ENCODE measurements around the gene DROSHA. TPM values are rescaled to one million over a fixed set of nuclear protein-coding genes. Genes with fewer than 3 reads are reported as not detected.

Gene DROSHA
- total RNA-seq, 3 donors from 2014 or later: 31.5 to 52.5 (median 50.8) TPM

GRCh38 chr5:31390256-31390655 lies 141.6 kb downstream of the DROSHA start:
- Histone ChIP-seq H3K27me3 (no peaks in the 10 kb centered on the region), H3K36me3 (no peaks in the 10 kb centered on the region), H3K27ac (no peak overlapping the region), H3K4me1 (no peaks in the 10 kb centered on the region), H3K9me3 (peaks cover 8 to 20% of the 10 kb centered on the region in 2 donors), H3K4me3 (no peak overlapping the region)
- intact Hi-C loops (cut with DNase I; ENCODE audit: low total_unique reads): no loop called here
- DNase-seq (ENCODE audit: low spot score in 2 of 2): no peak
- TF ChIP-seq POLR2AphosphoS5 (IDR thresholded peaks at IDR 0.05): no peak
- TF ChIP-seq CTCF (IDR thresholded peaks at IDR 0.05): no peak
- no peak for TF ChIP-seq POLR2A (IDR thresholded peaks at IDR 0.05)

- TF ChIP-seq POLR2AphosphoS5 (IDR thresholded peaks at IDR 0.05) (peak in 1 of 3 donors; percentile 22), POLR2A (IDR thresholded peaks at IDR 0.05) (no peak), CTCF (IDR thresholded peaks at IDR 0.05) (no peak)
- DNase-seq (ENCODE audit: low spot score in 2 of 2): no peak
Observed at GRCh38 chr5:31385774-31386537, 145.9 kb downstream of the DROSHA start.

GRCh38 chr5:31383734-31384133 lies 148.2 kb downstream of the DROSHA start:
- H3K27me3 ChIP-seq: no peaks in the 10 kb centered on the region
- no peak overlapping the region for H3K4me3 ChIP-seq
- no peaks in the 10 kb centered on the region for H3K4me1 ChIP-seq
- H3K36me3 ChIP-seq: no peaks in the 10 kb centered on the region
- TF ChIP-seq CTCF (IDR thresholded peaks at IDR 0.05) (no peak), POLR2A (IDR thresholded peaks at IDR 0.05) (no peak), POLR2AphosphoS5 (IDR thresholded peaks at IDR 0.05) (no peak)
- no peak for DNase-seq (ENCODE audit: low spot score in 2 of 2)
- no peak overlapping the region for H3K27ac ChIP-seq
- intact Hi-C loops (cut with DNase I; ENCODE audit: low total_unique reads): loop anchor here (2.0 kb wide), 1 partner anchor 17 kb away; no protein-coding TSS in a partner anchor
- peaks cover 6 to 14% of the 10 kb centered on the region in 2 donors for H3K9me3 ChIP-seq

More at GRCh38 chr5:31385774-31386537, 145.9 kb downstream of the DROSHA start:
- no peaks in the 10 kb centered on the region for H3K27me3 ChIP-seq
- H3K9me3 ChIP-seq: peaks cover 8 to 20% of the 10 kb centered on the region in 2 donors
- intact Hi-C loops (cut with DNase I; ENCODE audit: low total_unique reads): loop anchor here (2.0 kb wide), 1 partner anchor 15 kb away; no protein-coding TSS in a partner anchor
- H3K4me1 ChIP-seq: no peaks in the 10 kb centered on the region
- H3K36me3 ChIP-seq: no peaks in the 10 kb centered on the region
- H3K4me3 ChIP-seq: no peak overlapping the region
- no peak overlapping the region for H3K27ac ChIP-seq

- Histone ChIP-seq H3K4me3 (no peak overlapping the region), H3K4me1 (no peaks in the 10 kb centered on the region), H3K9me3 (peaks cover 0 to under 1% of the 10 kb centered on the region in 2 donors), H3K36me3 (no peaks in the 10 kb centered on the region), H3K27ac (no peak overlapping the region), H3K27me3 (no peaks in the 10 kb centered on the region)
- TF ChIP-seq POLR2A (IDR thresholded peaks at IDR 0.05) (no peak), CTCF (IDR thresholded peaks at IDR 0.05) (no peak), POLR2AphosphoS5 (IDR thresholded peaks at IDR 0.05) (no peak)
- no peak for DNase-seq (ENCODE audit: low spot score in 2 of 2)
- intact Hi-C loops (cut with DNase I; ENCODE audit: low total_unique reads): no loop called here
Observed at GRCh38 chr5:31382051-31382878, 149.6 kb downstream of the DROSHA start.

GRCh38 chr5:31381299-31381698 lies 150.6 kb downstream of the DROSHA start:
- H3K36me3 ChIP-seq: no peaks in the 10 kb centered on the region
- H3K27me3 ChIP-seq: no peaks in the 10 kb centered on the region
- no peaks in the 10 kb centered on the region for H3K4me1 ChIP-seq
- no peak overlapping the region for H3K27ac ChIP-seq
- intact Hi-C loops (cut with DNase I; ENCODE audit: low total_unique reads): no loop called here
- H3K9me3 ChIP-seq: no peaks in the 10 kb centered on the region
- H3K4me3 ChIP-seq: no peak overlapping the region
- no peak for DNase-seq (ENCODE audit: low spot score in 2 of 2)
- no peak for TF ChIP-seq CTCF (IDR thresholded peaks at IDR 0.05)
- no peak for TF ChIP-seq POLR2A (IDR thresholded peaks at IDR 0.05)
- no peak for TF ChIP-seq POLR2AphosphoS5 (IDR thresholded peaks at IDR 0.05)

Measured in breast epithelium (tissue), 4 donors.